Measurements from ENCODE around the gene BLOC1S1.

GRCh38 chr12:55724940-55725309 lies 9.1 kb downstream of the BLOC1S1 start:
- TF ChIP-seq POLR2AphosphoS2 (conservative IDR thresholded peaks at IDR 0.05; ENCODE audit: low read length) = no peak
- no peak for TF ChIP-seq CTCF (IDR thresholded peaks at IDR 0.05)
- TF ChIP-seq RFX5 (IDR thresholded peaks at IDR 0.05) = no peak
- TF ChIP-seq NFE2L2 (conservative IDR thresholded peaks at IDR 0.05; ENCODE audit: low read length) = no peak

Data from A549 (cell line).